Measurements from ENCODE around the gene APBA2. TPM values are rescaled to one million over a fixed set of nuclear protein-coding genes. Genes with fewer than 3 reads are reported as not detected.

The APBA2 gene
- total and polyA plus RNA-seq, 2 of the 4 experiments (the other 2 are of a cell fraction), result 21.7 to 33.0 TPM

GRCh38 chr15:29102911-29103823, 217.4 kb downstream of the APBA2 start (continued):
- TF ChIP-seq MAFK (IDR thresholded peaks at IDR 0.05; ENCODE audit: low read depth, low read length) (no peak), CEBPB (IDR thresholded peaks at IDR 0.05; ENCODE audit: low read depth, low read length) (no peak)

- Histone ChIP-seq H2AFZ (replicated peaks; ENCODE audit: low read length, poor library complexity) (peak overlapping the region; percentile 88), H3K36me3 (ENCODE audit: control insufficient read depth, insufficient read depth, low read length) (peaks cover 15% of the 10 kb centered on the region), H3K79me1 (ENCODE audit: low read depth in 1 of 2, low read length in 2 of 2) (no peaks in the 10 kb centered on the region; a peak in 1 of 4 replicates), H3K4me1 (ENCODE audit: control insufficient read depth, insufficient read depth, low read length) (no peaks in the 10 kb centered on the region), H2BK5ac (ENCODE audit: low read depth, low read length, poor library complexity, severe bottlenecking) (no peak overlapping the region), H3K27ac (ENCODE audit: insufficient read depth, low read length) (no peak overlapping the region), H3K9me3 (ENCODE audit: control insufficient read depth, insufficient read depth, low read length) (no peaks in the 10 kb centered on the region), H3K4me2 (ENCODE audit: low read depth, low read length) (peak overlapping the region; percentile 57; the same call in 1 of the 2 replicates), H4K91ac (ENCODE audit: insufficient read depth, low read depth, low read length) (no peak overlapping the region), H2BK20ac (ENCODE audit: low read depth, low read length) (no peak overlapping the region), H2BK15ac (ENCODE audit: low read depth, low read length) (no peak overlapping the region), H3K56ac (ENCODE audit: extremely low read depth, insufficient read depth, low read length) (no peak overlapping the region), H3K18ac (ENCODE audit: low read depth, low read length) (no peak overlapping the region), H4K20me1 (ENCODE audit: insufficient read depth, low read length) (no peaks in the 10 kb centered on the region; the same call in 1 of the 2 replicates), H3K27me3 (ENCODE audit: control insufficient read depth, insufficient read depth, low read length) (no peaks in the 10 kb centered on the region), H3K9me1 (ENCODE audit: insufficient read depth, low read length) (no peaks in the 10 kb centered on the region), H3K4me3 (ENCODE audit: insufficient read depth, low read depth, low read length) (no peak overlapping the region), H2AK5ac (ENCODE audit: low read depth, low read length) (no peak overlapping the region), H3K23ac (ENCODE audit: low read depth, low read length) (no peak overlapping the region), H4K8ac (ENCODE audit: low read depth in 2 of 2, low read length in 2 of 2) (no peak overlapping the region), H3K4ac (ENCODE audit: low read depth, low read length) (no peak overlapping the region), H2AK9ac (replicated peaks; ENCODE audit: low read depth, low read length, poor library complexity) (no peak overlapping the region), H3K9ac (ENCODE audit: low read depth, low read length) (no peak overlapping the region), H3K14ac (replicated peaks; ENCODE audit: low read depth, low read length) (no peak overlapping the region), H4K5ac (ENCODE audit: low read depth, low read length) (no peak overlapping the region), H2BK120ac (ENCODE audit: low read depth, low read length) (no peak overlapping the region)
- dilution Hi-C loops (cut with HindIII; ENCODE audit: low sequenced_read_pairs, unreplicated experiment), result no loop called here
- intact Hi-C loops (cut with micrococcal nuclease), result loop anchor here (1.0 kb wide), 1 partner anchor 223 kb away; no protein-coding TSS in a partner anchor
- ATAC-seq (ENCODE audit: low read depth) (peak; percentile 94), DNase-seq (peak; percentile 68)
- no TSS peak for BruUV-seq (replicated peaks)
- ChIA-PET POLR2A (ENCODE audit: unreplicated experiment) (no interaction called here), CTCF (interaction anchor here (0.9 to 1.1 kb wide), 3 partner anchors 10 to 205 kb away, joined by 3 to 4 read pairs (median 3); no protein-coding TSS in a partner anchor)
- TF ChIP-seq FOS (IDR thresholded peaks at IDR 0.05; ENCODE audit: low read depth, low read length), result no peak
- peak; percentile 69 for TF ChIP-seq SMC3 (IDR thresholded peaks at IDR 0.05; ENCODE audit: low read depth, low read length)
- TF ChIP-seq CTCF (conservative IDR thresholded peaks at IDR 0.05; ENCODE audit: low read depth, low read length), result peak; percentile 93
- peak; percentile 78 for TF ChIP-seq RAD21 (IDR thresholded peaks at IDR 0.05; ENCODE audit: low read length)
- TF ChIP-seq MAZ (IDR thresholded peaks at IDR 0.05; ENCODE audit: borderline replicate concordance, low read depth, low read length), result peak; percentile 33; the same call in 1 of the 2 replicates
- in situ Hi-C loops (cut with MboI; ENCODE audit: low sequenced_read_pairs), result loop anchor here (5.0 kb wide), 1 partner anchor 222 kb away; no protein-coding TSS in a partner anchor
- 48% methylated on average over 5 of the region's 47 CpGs; no CpG with 5 or more reads in 1 of the 2 experiments for WGBS, 2 experiments (ENCODE audit: extremely low coverage in 2 of 2, insufficient read length in 1 of 2)
Measured at GRCh38 chr15:29103824-29104565, 218.2 kb downstream of the APBA2 start.
